ENCODE data around the gene SMOC1. TPM values are rescaled to one million over a fixed set of nuclear protein-coding genes. Genes with fewer than 3 reads are reported as not detected.

SMOC1 gene
- polyA plus RNA-seq, 1 experiment = not detected

- CTCF ChIA-PET = no interaction called here
- no peak for DNase-seq (ENCODE audit: low read depth)
Observed at GRCh38 chr14:69930780-69931379, 51.7 kb downstream of the SMOC1 start.

GRCh38 chr14:69931960-69932359, 52.7 kb downstream of the SMOC1 start:
- ChIA-PET CTCF (no interaction called here), POLR2A (no interaction called here)
- H3K36me3 ChIP-seq (ENCODE audit: control insufficient read depth, insufficient read depth, low read length) = no peaks in the 10 kb centered on the region
- no peak overlapping the region for H3K4me3 ChIP-seq (ENCODE audit: low read depth, low read length)
- peaks cover 2% of the 10 kb centered on the region; the same call in 1 of the 2 replicates for H3K27me3 ChIP-seq (ENCODE audit: control insufficient read depth, insufficient read depth, low read length)
- no peak for TF ChIP-seq CTCF (IDR thresholded peaks at IDR 0.05; ENCODE audit: insufficient read depth, low read depth, low read length)
- no peak for DNase-seq (ENCODE audit: low read depth)

More at GRCh38 chr14:69930780-69931379, 51.7 kb downstream of the SMOC1 start:
- H3K36me3 ChIP-seq (ENCODE audit: control insufficient read depth, insufficient read depth, low read length) = no peaks in the 10 kb centered on the region
- H3K4me3 ChIP-seq (ENCODE audit: low read depth, low read length) = no peak overlapping the region
- POLR2A ChIA-PET = no interaction called here
- no peak for TF ChIP-seq CTCF (IDR thresholded peaks at IDR 0.05; ENCODE audit: insufficient read depth, low read depth, low read length)
- H3K27me3 ChIP-seq (ENCODE audit: control insufficient read depth, insufficient read depth, low read length) = peaks cover 2% of the 10 kb centered on the region; the same call in 1 of the 2 replicates

GRCh38 chr14:69932391-69932790, 53.2 kb downstream of the SMOC1 start:
- Histone ChIP-seq H3K36me3 (ENCODE audit: control insufficient read depth, insufficient read depth, low read length) (no peaks in the 10 kb centered on the region), H3K4me3 (ENCODE audit: low read depth, low read length) (no peak overlapping the region), H3K27me3 (ENCODE audit: control insufficient read depth, insufficient read depth, low read length) (peaks cover 2% of the 10 kb centered on the region; the same call in 1 of the 2 replicates)
- DNase-seq (ENCODE audit: low read depth) = no peak
- TF ChIP-seq CTCF (IDR thresholded peaks at IDR 0.05; ENCODE audit: insufficient read depth, low read depth, low read length) = no peak
- CTCF ChIA-PET = no interaction called here
- POLR2A ChIA-PET = no interaction called here

- CTCF ChIA-PET = no interaction called here
- DNase-seq (ENCODE audit: low read depth) = no peak
- POLR2A ChIA-PET = no interaction called here
- no peaks in the 10 kb centered on the region for H3K36me3 ChIP-seq (ENCODE audit: control insufficient read depth, insufficient read depth, low read length)
- peaks cover 2% of the 10 kb centered on the region; the same call in 1 of the 2 replicates for H3K27me3 ChIP-seq (ENCODE audit: control insufficient read depth, insufficient read depth, low read length)
- no peak overlapping the region for H3K4me3 ChIP-seq (ENCODE audit: low read depth, low read length)
- no peak for TF ChIP-seq CTCF (IDR thresholded peaks at IDR 0.05; ENCODE audit: insufficient read depth, low read depth, low read length)
Observed at GRCh38 chr14:69933623-69934275, 54.5 kb downstream of the SMOC1 start.

- no peak for DNase-seq (ENCODE audit: low read depth)
- Histone ChIP-seq H3K36me3 (ENCODE audit: control insufficient read depth, insufficient read depth, low read length) (no peaks in the 10 kb centered on the region), H3K4me3 (ENCODE audit: low read depth, low read length) (no peak overlapping the region), H3K27me3 (ENCODE audit: control insufficient read depth, insufficient read depth, low read length) (peaks cover 2% of the 10 kb centered on the region; the same call in 1 of the 2 replicates)
- ChIA-PET POLR2A (no interaction called here), CTCF (interaction anchor here (0.5 kb wide), 1 partner anchor 10 kb away, joined by 5 read pairs; no protein-coding TSS in a partner anchor)
- no peak for TF ChIP-seq CTCF (IDR thresholded peaks at IDR 0.05; ENCODE audit: insufficient read depth, low read depth, low read length)
Observed at GRCh38 chr14:69937367-69938081, 58.3 kb downstream of the SMOC1 start.
